Stimulated activated CD8-positive, alpha-beta memory T cell treated with anti-CD3 and anti-CD28 coated beads, Interleukin-4, amount 100 ng/mL, for 1 hour (primary cell): ENCODE data around the gene TMEM222.
"Not testable (repeated sequence)": the region's sequence is repeated elsewhere in the genome, so short reads cannot be mapped to it uniquely, and the experiment has no call there.

Experiments
- DNase-seq, 2 donors: peaks; one replicate each; pipeline ENCODE4 v3.0.0-alpha.2; 2020; ENCODE audit warnings: low read depth in 2 of 2, low spot score in 1 of 2

Gene TMEM222

DNA sequence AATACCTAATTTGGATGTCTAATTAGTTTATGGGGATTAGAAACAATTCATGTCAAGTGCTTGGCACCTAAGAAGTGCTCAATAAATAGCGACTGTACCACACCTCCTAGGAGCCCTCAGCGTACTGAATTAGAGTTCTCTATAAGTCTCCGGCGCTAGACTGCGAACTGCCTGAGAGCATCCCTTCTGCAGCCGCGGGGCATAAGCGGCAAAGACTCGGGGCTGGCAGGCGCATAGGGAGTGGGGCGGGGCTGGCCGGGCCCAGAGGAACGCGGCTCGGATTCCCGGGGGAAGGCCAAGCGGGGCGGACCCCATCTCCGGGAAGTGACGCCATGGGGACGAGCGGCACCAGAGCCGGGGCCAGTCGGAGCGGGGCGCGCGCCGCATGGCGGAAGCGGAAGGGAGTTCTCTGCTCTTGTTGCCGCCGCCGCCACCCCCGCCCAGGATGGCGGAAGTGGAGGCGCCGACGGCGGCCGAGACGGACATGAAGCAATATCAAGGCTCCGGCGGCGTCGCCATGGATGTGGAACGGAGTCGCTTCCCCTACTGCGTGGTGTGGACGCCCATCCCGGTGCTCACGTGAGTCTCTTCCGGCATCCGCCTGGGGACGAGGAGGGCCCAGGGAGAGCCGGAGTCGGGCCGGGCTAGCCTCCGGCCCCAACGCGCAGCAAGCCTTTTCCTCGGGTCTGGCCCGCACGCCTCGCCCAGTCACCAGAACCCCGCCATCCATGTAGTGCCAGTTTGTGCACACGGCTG, at the start of gene TMEM222:
Gene TMEM222, plus strand, starts transcription at position 351 of the 756 bp plus-strand sequence. Its CDS starts 35 bp downstream, at position 386.
- DNase-seq = peak; percentile 91 to 95

DNA sequence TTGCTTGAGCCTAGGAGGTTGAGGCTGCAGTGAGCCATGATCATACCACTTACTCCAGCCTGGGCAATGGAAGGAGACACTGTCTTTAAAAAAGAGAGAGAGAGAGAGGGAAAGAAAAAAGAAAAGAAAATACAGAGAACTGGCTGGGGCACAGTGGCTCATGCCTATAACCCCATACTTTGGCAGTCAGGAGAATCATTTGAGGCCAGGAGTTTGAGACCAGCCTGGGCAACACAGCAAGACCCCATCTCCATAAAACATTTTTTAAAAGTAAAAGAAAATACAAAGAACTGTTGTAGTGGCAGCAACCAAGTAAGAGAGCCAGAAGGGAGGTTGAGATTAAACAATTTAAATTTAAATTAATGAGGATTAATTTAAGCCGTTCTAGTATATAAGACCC, 47.8 kb upstream of the TMEM222 start:
- DNase-seq = no peak

DNA sequence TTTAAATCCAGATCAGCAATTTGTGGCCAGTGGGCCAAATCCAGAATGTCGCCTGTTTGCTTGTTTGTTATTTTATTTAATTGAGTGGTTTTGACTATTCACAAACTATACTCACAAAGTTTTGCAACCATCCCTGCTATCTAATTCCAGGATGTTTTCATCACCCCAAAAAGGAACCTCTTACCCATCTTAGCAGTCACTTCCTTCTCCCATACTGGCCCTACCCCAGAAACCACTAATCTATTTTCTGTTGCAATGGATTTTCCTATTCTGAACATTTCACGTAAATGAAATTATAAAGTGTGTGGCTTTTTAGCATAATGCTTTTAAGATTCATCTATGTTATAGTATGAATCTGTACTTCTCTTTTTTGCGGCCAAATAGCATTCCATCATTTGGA, 46.3 kb upstream of the TMEM222 start:
- no peak for DNase-seq

DNA sequence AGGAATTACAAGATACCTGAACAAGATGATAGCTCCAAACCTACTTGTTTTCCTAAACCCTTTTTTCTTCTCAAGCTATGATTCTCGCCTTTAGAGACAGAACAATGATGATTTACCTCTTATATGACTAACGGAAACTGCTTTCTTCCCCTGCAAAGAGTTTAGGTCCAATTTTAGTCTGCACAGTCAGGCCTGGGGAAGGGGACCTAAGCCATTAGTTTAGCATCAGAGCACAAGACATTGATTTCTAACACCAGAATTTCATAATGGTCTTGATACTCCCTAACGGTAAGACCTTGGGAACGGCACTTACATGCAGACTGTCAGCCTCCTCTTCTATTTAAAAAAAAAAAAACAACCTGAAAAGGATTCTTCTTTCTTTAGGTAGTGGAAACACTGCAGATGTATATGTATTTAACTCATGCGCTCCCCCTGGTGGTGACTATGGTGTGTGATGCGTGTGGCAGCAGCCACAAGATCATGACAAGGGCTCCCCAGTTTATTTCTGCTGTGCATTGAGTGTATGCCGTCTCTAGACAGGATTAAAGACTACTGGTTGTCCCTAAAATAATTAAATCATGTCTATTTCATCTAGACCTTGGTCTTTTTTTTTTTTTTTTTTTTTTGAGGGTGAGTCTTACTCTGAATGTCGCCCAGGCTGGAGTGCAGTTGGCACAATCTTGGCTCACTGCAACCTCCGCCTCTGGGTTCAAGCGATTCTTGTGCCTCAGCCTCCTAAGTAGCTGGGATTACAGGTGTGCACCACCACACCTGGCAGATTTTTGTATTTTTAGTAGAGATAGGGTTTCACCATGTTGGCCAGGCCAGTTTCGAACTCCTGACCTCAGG, 37.3 kb upstream of the TMEM222 start:
- peak; percentile 76 to 83 for DNase-seq

DNA sequence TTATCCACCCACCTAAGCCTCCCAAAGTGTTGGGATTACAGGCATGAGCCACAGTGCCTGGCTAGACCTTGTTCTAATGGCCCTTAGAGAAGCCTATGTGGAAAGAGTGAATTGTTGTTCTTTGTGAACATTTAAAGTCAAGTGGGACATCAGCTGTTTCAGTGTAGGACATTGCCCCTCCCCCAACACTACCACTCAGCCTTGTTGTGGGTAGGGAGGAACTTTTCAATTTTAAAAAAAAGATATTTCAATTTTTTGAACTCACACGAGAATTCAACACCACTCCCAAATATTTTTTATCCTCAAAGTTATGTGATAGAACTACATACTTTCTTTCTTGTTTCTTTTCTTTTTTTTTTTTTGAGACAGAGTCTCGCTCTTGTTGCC, 36.7 kb upstream of the TMEM222 start:
- DNase-seq = no peak

DNA sequence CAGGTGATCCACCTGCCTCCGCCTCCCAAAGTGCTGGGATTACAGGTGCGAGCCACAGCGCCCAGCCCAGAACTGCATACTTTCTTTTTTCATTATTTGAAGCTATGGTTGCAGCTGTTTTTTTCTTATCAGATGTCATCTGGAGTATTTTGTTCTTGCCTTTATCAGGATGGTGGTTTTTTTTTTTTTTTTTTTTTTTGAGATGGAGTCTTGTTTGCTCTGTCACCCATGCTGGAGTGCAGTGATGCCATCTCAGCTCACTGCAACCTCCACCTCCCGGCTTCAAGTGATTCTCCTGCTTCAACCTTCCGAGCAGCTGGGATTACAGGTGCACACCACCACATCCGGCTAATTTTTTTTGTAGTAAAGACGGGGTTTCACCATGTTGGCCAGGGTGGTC, 36.1 kb upstream of the TMEM222 start:
- not testable (repeated sequence) for DNase-seq

GRCh38 chr1:27289125-27289524, 32.8 kb upstream of the TMEM222 start:
- DNase-seq = not testable (repeated sequence)

DNA sequence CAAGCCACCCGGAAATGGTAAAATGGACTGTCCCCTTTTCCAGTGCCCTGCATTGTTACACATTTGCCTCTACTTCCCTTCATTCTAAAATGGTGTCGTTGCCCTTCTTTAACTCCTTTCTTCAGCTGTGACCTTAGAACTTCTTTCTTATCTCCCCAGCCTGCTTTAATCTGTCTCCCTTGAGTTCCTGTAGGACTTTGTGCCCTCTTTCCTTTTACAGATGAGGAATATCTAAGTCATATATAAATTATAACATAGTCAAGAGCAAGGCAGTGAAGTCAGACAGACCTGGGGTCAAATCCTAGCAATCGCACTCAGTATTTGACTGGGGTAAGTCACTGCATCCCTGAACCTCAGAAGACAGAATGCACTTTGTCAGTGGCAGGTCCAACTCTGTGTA, 31.4 kb upstream of the TMEM222 start:
- no peak for DNase-seq

- no peak for DNase-seq
Measured at GRCh38 chr1:27292106-27292505, 29.9 kb upstream of the TMEM222 start.

DNA sequence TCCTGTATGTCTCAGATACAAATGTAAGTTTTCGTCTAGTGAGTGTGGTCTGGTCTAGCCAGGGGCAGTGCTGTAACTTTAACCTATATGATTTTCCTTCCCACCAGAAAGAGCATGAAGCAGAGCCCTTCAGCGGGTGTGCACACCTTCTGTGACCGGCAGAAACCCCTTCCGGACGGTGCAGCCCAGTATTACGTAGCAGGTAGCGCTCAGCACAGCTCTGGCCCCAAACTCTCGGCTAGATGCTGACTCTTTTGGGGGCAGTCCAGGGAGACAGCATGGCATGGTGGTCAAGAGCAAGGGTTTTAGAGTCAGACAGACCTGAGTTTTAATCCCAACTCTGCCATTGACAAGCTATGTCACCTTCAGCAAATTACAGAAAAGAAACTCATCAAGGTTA, 28.0 kb upstream of the TMEM222 start:
- DNase-seq = no peak

DNA sequence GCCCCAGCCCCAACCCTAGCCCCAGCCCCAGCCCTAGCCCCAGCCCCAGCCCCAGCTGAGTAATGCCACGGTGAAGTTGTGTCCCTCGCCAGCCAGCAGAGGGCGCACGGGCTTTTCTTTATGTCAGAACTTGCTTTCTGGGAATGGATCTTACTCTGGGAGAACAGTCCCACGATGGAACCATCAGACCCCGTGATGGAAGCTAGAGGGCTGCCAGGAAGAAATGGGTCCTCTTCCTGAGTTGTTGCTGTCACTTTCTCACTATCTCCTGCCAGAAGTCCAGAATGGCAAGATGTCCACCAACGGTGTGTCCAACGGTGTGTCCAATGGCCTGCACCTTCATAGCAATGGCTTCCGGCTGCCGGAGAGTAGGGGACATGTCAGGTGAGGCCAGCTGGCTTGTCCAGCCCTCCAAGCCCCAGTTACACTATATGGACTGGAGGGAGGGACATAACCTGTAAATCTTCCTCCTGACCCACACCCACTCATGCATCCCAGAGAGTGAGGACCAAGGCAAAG, 25.1 kb upstream of the TMEM222 start:
- DNase-seq = peak; percentile 35 to 41

DNA sequence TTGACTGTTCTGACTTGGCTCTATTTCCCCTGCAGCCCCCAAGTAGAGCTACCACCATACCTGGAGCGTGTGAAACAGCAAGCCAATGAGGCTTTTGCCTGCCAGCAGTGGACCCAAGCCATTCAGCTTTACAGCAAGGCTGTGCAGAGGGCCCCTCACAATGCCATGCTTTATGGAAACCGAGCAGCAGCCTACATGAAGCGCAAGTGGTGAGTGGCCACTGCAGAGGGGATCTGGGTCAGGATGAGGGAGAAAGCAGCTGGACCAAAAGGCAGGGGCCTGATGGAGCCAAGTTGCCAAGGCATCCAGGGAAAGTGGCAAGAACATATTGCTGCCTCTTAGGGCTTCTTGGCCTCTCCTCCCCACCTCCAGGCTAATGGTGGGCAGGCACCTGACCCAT, 24.1 kb upstream of the TMEM222 start:
- no peak for DNase-seq

DNA sequence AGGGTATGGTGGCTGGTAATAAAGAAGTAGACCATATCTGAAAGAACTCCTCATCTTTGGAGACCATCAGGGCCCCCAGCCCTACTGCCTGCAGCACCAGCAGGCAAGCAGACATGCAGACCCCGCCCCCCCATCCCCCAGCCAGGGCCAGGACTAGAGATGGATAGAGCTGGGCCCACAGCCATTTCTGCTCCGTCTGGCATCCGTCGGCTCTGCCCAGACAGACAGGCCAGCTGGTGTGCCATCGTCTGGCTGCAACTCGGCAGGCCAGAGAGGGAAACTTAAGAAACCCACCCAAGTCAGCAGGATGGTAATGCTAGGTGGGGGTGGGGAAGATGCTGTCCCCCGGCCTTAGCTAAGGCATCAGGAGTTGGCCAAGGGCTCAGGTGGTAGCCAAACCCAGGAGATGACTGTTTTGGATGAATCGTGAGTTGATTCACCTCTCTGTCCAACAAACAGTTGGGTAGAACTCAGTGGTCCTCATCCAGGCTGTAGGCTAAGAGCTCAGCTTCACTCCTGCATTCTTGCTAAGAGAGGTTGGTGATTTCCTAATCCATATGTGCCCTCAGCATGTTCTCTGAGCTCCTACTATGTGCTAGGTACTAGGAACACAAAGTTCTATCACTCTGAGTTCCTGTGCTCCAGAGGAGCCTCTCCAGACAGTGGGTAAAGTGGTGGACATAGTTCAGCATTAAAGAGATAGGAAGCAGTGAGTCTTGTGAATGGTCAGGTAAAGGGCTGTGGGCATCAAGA, 23.2 kb upstream of the TMEM222 start:
- no peak for DNase-seq

- no peak for DNase-seq
Measured at GRCh38 chr1:27299385-27300271, 22.3 kb upstream of the TMEM222 start.

DNA sequence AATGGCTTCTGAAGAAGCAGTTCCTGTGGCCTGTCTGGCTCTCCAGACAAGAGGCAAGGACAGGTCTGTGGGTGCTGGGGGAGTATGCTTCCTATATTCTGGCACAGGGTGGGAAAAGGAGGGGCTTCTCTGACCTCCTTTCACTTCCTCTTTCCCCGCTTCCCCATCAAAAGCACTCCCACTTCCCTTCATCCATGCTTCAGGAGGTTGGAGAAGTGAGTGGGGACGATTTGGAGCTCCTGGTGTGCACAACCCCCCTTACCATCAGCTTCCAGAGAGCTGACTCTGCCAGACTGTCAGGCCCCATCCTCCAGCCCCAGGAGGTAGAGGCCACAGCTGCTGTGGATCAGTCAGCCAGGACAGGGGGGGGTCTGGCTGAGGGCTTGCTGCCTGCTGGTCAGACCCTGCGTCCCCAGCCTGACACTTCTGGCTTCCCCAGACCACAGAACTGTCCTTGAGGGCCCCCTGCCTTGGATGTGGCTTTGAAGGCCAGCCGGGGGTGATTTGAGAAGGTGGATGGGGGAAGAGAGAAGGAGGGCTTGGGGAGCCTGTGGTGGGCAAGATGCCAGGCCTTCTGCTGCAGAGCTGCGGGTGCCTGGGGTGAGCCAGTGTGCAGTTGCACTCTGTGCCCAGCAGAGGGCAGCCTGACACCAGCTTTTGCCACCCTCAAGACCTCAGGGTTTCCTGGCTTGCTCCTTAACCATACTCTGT, 21.5 kb upstream of the TMEM222 start:
- peak; percentile 48 to 56 for DNase-seq

GRCh38 chr1:27301052-27301422, 20.9 kb upstream of the TMEM222 start:
- no peak for DNase-seq

DNA sequence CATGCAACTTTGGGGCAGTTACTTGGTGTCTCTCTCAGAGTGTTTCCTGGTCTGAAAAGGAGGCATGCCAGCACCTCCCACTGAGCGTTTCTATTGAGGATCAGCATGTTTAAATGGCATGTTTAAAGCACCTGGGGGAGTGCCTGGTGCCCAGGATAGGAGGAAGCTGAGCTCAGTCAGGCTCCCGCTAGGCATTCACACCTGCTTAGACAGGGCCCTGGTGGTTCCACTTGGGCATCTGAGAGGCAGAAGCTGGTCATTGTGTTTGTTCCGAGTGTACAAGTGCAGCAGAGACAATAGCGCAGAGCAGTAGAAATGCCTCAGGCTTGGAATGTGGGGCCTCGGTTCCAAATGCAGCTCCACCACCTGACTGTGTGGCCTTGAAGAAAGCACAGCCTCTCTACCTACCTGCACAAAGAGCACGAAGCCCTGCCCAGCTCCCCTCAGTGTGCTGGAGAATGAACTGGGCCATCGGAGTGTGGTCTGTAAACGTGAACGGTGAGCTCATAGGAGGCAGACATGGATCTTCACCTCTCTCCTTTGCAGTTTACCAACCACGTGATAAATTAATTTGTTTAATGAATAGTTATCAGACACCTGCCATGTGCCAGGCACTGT, 20.3 kb upstream of the TMEM222 start:
- DNase-seq = no peak

DNA sequence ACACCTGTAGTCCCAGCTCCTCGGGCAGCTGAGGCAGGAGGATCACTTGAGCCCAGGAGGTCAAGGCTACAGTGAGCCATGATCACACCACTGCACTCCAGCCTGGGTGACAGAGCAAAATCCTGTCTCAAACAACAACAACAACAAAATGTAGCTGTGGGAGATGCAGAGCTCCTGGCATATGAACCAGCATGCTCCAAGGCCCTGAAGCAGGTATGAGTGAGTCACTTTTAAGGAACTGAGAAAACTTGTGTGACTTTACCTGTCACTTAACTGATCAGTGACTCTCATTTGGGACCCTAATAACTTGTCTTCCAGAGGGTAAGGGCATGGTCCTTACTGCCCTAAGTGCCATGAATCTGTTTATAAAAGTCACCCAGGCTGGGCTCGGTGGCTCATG, 19.4 kb upstream of the TMEM222 start:
- no peak for DNase-seq

- DNase-seq = no peak
Measured at GRCh38 chr1:27303509-27303908, 18.5 kb upstream of the TMEM222 start.
